IMR-90 (cell line): ENCODE results near the gene EGLN3. TPM values are rescaled to one million over a fixed set of nuclear protein-coding genes. Genes with fewer than 3 reads are reported as not detected.

Experiments
- ATAC-seq: fragments of 200-7000 bp; cut with Tn5 transposase; 2 replicates; pipeline ENCODE4 v1.9.1; 2020; ENCODE audit warnings: low read depth, mild to moderate bottlenecking, moderate library complexity
- BruUV-seq: library from RNA; stranded (reverse); fragments of 400-500 nt; replicated peaks from 2 replicates; lab custom pipeline; 2021; lab: Mats Ljungman, UMichigan
- CTCF ChIA-PET: fragments of 300-600 bp; formaldehyde crosslinking; extraction: SDS; loops from one replicate; lab custom pipeline; 2021; ENCODE audit warnings: antibody characterized with exemption; lab: Yijun Ruan, JAX
- POLR2A ChIA-PET: fragments of 300-600 bp; sonication (Branson Sonifier 250); formaldehyde crosslinking; loops from one replicate; lab custom pipeline; 2022; ENCODE audit warnings: antibody characterized with exemption; ENCODE audit not compliant: unreplicated experiment; lab: Charles Lee
- DNase-seq: peaks from one replicate; pipeline ENCODE4 v3.0.0; 2013
- H2AFZ ChIP-seq: replicated peaks from 2 replicates; pipeline ENCODE3; 2013; ENCODE audit warnings: low read length, mild to moderate bottlenecking; ENCODE audit not compliant: poor library complexity
- H2AK5ac ChIP-seq: 2 replicates; pipeline ENCODE4 v1.6.1; 2013; ENCODE audit warnings: low read depth, low read length, inconsistent platforms
- H2AK9ac ChIP-seq: replicated peaks from 2 replicates; pipeline ENCODE3; 2013; ENCODE audit warnings: mild to moderate bottlenecking, low read depth, low read length, moderate library complexity; ENCODE audit not compliant: poor library complexity
- H2BK120ac ChIP-seq: 2 replicates; pipeline ENCODE4 v1.6.1; 2013; ENCODE audit warnings: low read depth, low read length, inconsistent platforms
- H2BK15ac ChIP-seq: 3 replicates; pipeline ENCODE4 v1.6.1; 2013; ENCODE audit warnings: low read depth, low read length, inconsistent platforms
- H2BK20ac ChIP-seq: 2 replicates; pipeline ENCODE4 v1.6.1; 2013; ENCODE audit warnings: low read depth, mild to moderate bottlenecking, inconsistent platforms, low read length, moderate library complexity
- H2BK5ac ChIP-seq: 2 replicates; pipeline ENCODE4 v1.6.1; 2013; ENCODE audit warnings: mild to moderate bottlenecking, low read depth, low read length, inconsistent platforms; ENCODE audit not compliant: poor library complexity, severe bottlenecking
- H3K14ac ChIP-seq: replicated peaks from 2 replicates; pipeline ENCODE4 v1.6.1; 2013; ENCODE audit warnings: low read depth, low read length, inconsistent platforms
- H3K18ac ChIP-seq: 2 replicates; pipeline ENCODE4 v1.6.1; 2013; ENCODE audit warnings: low read depth, low read length, control low read depth
- H3K23ac ChIP-seq: 2 replicates; pipeline ENCODE4 v1.6.1; 2013; ENCODE audit warnings: low read depth, low read length, inconsistent platforms
- H3K27ac ChIP-seq: 2 replicates; pipeline ENCODE4 v1.5.1; 2013; ENCODE audit warnings: mild to moderate bottlenecking, control low read depth, low read length; ENCODE audit not compliant: insufficient read depth
- H3K27me3 ChIP-seq: 2 replicates; pipeline ENCODE4 v1.6.1; 2013; ENCODE audit warnings: low read length; ENCODE audit not compliant: control insufficient read depth, insufficient read depth
- H3K36me3 ChIP-seq: 2 replicates; pipeline ENCODE4 v1.6.1; 2013; ENCODE audit warnings: low read length, mixed read lengths; ENCODE audit not compliant: control insufficient read depth, insufficient read depth
- H3K4ac ChIP-seq: 2 replicates; pipeline ENCODE4 v1.6.1; 2013; ENCODE audit warnings: low read depth, low read length, inconsistent platforms
- H3K4me1 ChIP-seq: 2 replicates; pipeline ENCODE4 v1.6.1; 2013; ENCODE audit warnings: low read length, mixed read lengths; ENCODE audit not compliant: control insufficient read depth, insufficient read depth
- H3K4me2 ChIP-seq: 2 replicates; pipeline ENCODE4 v1.6.1; 2013; ENCODE audit warnings: low read depth, mild to moderate bottlenecking, control low read depth, low read length, moderate library complexity
- H3K4me3 ChIP-seq: 2 replicates; pipeline ENCODE4 v1.5.1; 2013; ENCODE audit warnings: low read depth, mild to moderate bottlenecking, control low read depth, low read length, moderate library complexity; ENCODE audit not compliant: insufficient read depth
- H3K56ac ChIP-seq: 2 replicates; pipeline ENCODE4 v1.6.1; 2013; ENCODE audit warnings: low read length, inconsistent platforms; ENCODE audit not compliant: insufficient read depth; ENCODE audit errors: extremely low read depth
- H3K79me1 ChIP-seq, 2 experiments: 2 replicates each; pipeline ENCODE4 v1.6.1; 2013; ENCODE audit warnings: low read length in 2 of 2, inconsistent platforms in 1 of 2, low read depth in 1 of 2
- H3K9ac ChIP-seq: 2 replicates; pipeline ENCODE4 v1.6.1; 2013; ENCODE audit warnings: low read depth, low read length, control low read depth
- H3K9me1 ChIP-seq: 2 replicates; pipeline ENCODE4 v1.6.1; 2013; ENCODE audit warnings: low read length, inconsistent platforms; ENCODE audit not compliant: insufficient read depth
- H3K9me3 ChIP-seq: 2 replicates; pipeline ENCODE4 v1.6.1; 2013; ENCODE audit warnings: low read length; ENCODE audit not compliant: control insufficient read depth, insufficient read depth
- H4K20me1 ChIP-seq: 2 replicates; pipeline ENCODE4 v1.6.1; 2013; ENCODE audit warnings: low read length, inconsistent platforms; ENCODE audit not compliant: insufficient read depth
- H4K5ac ChIP-seq: 2 replicates; pipeline ENCODE4 v1.6.1; 2013; ENCODE audit warnings: mild to moderate bottlenecking, low read depth, low read length, control low read depth
- H4K8ac ChIP-seq, 2 experiments: 2 replicates each; pipeline ENCODE4 v1.6.1; 2013; ENCODE audit warnings: low read depth in 2 of 2, low read length in 2 of 2, control low read depth in 1 of 2, inconsistent platforms in 1 of 2
- H4K91ac ChIP-seq: 2 replicates; pipeline ENCODE4 v1.6.1; 2013; ENCODE audit warnings: low read depth, low read length, inconsistent platforms; ENCODE audit not compliant: insufficient read depth
- BHLHE40 ChIP-seq: fragments of 150-350 bp; IDR thresholded peaks from 2 replicates; pipeline ENCODE4 v1.6.1; 2016; ENCODE audit warnings: mild to moderate bottlenecking, low read depth, low read length
- CHD1 ChIP-seq: IDR thresholded peaks from 2 replicates; pipeline ENCODE4 v1.6.1; 2012; ENCODE audit warnings: low read depth, low read length, improper control_type of control experiment
- CTCF ChIP-seq: conservative IDR thresholded peaks from 2 replicates; pipeline ENCODE4 v1.5.1; 2012; ENCODE audit warnings: mild to moderate bottlenecking, low read depth, low read length, improper control_type of control experiment
- FOS ChIP-seq: fragments of 150-350 bp; IDR thresholded peaks from 2 replicates; pipeline ENCODE4 v1.6.1; 2016; ENCODE audit warnings: low read depth, low read length
- MAFK ChIP-seq: IDR thresholded peaks from 2 replicates; pipeline ENCODE4 v1.6.1; 2012; ENCODE audit warnings: low read depth, low read length, improper control_type of control experiment
- MXI1 ChIP-seq: IDR thresholded peaks from 2 replicates; pipeline ENCODE4 v1.6.1; 2012; ENCODE audit warnings: low read depth, mild to moderate bottlenecking, low read length, moderate library complexity, borderline replicate concordance
- POLR2A ChIP-seq: IDR thresholded peaks from 2 replicates; pipeline ENCODE4 v1.6.1; 2012; ENCODE audit warnings: mild to moderate bottlenecking, low read depth, low read length
- RAD21 ChIP-seq: IDR thresholded peaks from 2 replicates; pipeline ENCODE4 v1.6.1; 2012; ENCODE audit warnings: low read length, improper control_type of control experiment
- RCOR1 ChIP-seq: IDR thresholded peaks from 2 replicates; pipeline ENCODE4 v1.6.1; 2012; ENCODE audit warnings: mild to moderate bottlenecking, low read length, improper control_type of control experiment; ENCODE audit not compliant: insufficient replicate concordance
- USF2 ChIP-seq: fragments of 150-350 bp; IDR thresholded peaks from 2 replicates; pipeline ENCODE4 v1.6.1; 2017; ENCODE audit warnings: mild to moderate bottlenecking, antibody characterized with exemption, low read length, low read depth
- WGBS, 2 experiments: methylation state at CpG; one replicate each; pipeline versions ENCODE4 v1.1.5 to v1.1.7; 2013; ENCODE audit warnings: missing lambda C conversion rate in 2 of 2; ENCODE audit not compliant: insufficient read length in 1 of 2; ENCODE audit errors: extremely low coverage in 2 of 2; 5-methylcytosine and 5-hydroxymethylcytosine counted together
- dilution Hi-C: fragments of 300-500 bp; cut with HindIII; formaldehyde crosslinking; loops from one replicate; pipeline ENCODE4 v1.14.3; 2018; ENCODE audit warnings: low sequenced_read_pairs; ENCODE audit not compliant: unreplicated experiment
- in situ Hi-C: fragments of 300-500 bp; cut with MboI; formaldehyde crosslinking; loops from 3 replicates; pipeline ENCODE4 v1.14.3; 2019; ENCODE audit warnings: low sequenced_read_pairs, inconsistent platforms, mixed read lengths
- intact Hi-C: fragments of 100-400 bp; cut with micrococcal nuclease; formaldehyde crosslinking; loops from 2 replicates; pipeline ENCODE4 v1.10.0; 2022
- polyA plus RNA-seq, 3 experiments: library from polyadenylated mRNA; depleted of rRNA; stranded (reverse); fragments of >200 nt; gene quantifications; 2 replicates each; pipeline ENCODE4 v1.2.3, GENCODE V29; 2012; ENCODE audit warnings: low replicate concordance in 1 of 3
- total RNA-seq: library from RNA; depleted of rRNA; stranded (reverse); fragments of >200 nt; gene quantifications from 2 replicates; pipeline ENCODE4 v1.2.3, GENCODE V29; 2012

The EGLN3 gene
- total and polyA plus RNA-seq, 2 of the 4 experiments (the other 2 are of a cell fraction) = under 0.01 to 0.03 TPM

- Histone ChIP-seq H2BK15ac (no peak overlapping the region), H3K4me3 (no peak overlapping the region), H2AK9ac (no peak overlapping the region), H3K4ac (no peak overlapping the region), H2BK20ac (no peak overlapping the region), H3K36me3 (no peaks in the 10 kb centered on the region), H2BK120ac (no peak overlapping the region), H4K8ac (no peak overlapping the region), H3K27ac (no peak overlapping the region), H2AK5ac (no peak overlapping the region), H3K79me1 (no peaks in the 10 kb centered on the region), H3K9me3 (no peaks in the 10 kb centered on the region), H4K20me1 (no peaks in the 10 kb centered on the region), H4K91ac (no peak overlapping the region), H3K9ac (no peak overlapping the region), H3K4me2 (no peak overlapping the region), H3K27me3 (no peaks in the 10 kb centered on the region), H3K56ac (no peak overlapping the region), H4K5ac (no peak overlapping the region), H2AFZ (no peak overlapping the region), H3K9me1 (no peaks in the 10 kb centered on the region), H3K14ac (no peak overlapping the region), H3K18ac (no peak overlapping the region), H3K4me1 (no peaks in the 10 kb centered on the region), H3K23ac (no peak overlapping the region), H2BK5ac (no peak overlapping the region)
- BruUV-seq = no TSS peak
- POLR2A ChIA-PET = no interaction called here
- TF ChIP-seq MAFK = no peak
- TF ChIP-seq RCOR1 = no peak
- TF ChIP-seq USF2 = no peak
- TF ChIP-seq POLR2A = no peak
- TF ChIP-seq CHD1 = no peak
- TF ChIP-seq MXI1 = no peak
- TF ChIP-seq FOS = no peak
- TF ChIP-seq CTCF = no peak
- no peak for TF ChIP-seq RAD21
- no peak for TF ChIP-seq BHLHE40
- dilution Hi-C loops = no loop called here
- in situ Hi-C loops = no loop called here
- intact Hi-C loops = no loop called here
- CTCF ChIA-PET = no interaction called here
- no CpG with 5 or more reads among the region's 1 CpG for WGBS, 2 experiments
- no peak for ATAC-seq
- no peak for DNase-seq
Measured at GRCh38 chr14:33894339-33894738, 56.5 kb downstream of the EGLN3 start.
